NCI-H2227 (cell line): ENCODE data around the gene PLXNA1.

Experiments used
- DNase-seq: peaks from one replicate; lab custom pipeline; 2025; ENCODE audit not compliant: unreplicated experiment; lab: John Stamatoyannopoulos, UW

PLXNA1 gene

DNA sequence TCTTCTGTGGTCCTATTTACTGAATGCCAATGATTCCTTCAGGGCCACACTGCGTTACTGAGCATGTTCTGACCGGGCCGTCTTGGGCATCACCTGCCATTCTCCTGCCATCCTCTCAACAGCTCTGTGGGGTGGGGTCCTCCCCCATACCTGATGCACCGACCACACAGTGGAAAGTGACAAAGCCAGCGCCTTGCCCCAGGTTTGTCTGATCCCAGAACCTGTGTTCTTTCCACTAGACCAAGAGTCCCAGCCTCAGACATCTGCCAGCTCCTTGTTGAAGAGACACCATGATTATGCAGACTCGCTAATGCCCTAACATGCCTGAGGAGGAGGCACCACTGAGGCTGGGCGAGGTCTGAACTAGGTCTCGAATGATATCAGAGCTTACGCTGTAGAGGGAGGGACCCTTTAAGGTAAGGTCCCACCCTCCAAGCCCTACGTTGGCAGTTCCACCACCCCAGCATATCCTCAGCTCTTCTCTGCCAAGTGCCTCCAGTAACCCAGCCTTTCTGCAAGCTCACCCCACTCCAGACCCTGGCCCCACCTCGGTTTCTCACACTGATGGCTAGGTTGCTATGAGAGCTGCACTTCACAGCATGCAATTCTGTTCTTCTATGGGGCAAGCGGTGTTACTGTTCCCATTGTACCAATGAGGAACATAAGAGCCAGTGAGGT is 29.8 kb upstream of the PLXNA1 start:
- DNase-seq, result no peak

DNA sequence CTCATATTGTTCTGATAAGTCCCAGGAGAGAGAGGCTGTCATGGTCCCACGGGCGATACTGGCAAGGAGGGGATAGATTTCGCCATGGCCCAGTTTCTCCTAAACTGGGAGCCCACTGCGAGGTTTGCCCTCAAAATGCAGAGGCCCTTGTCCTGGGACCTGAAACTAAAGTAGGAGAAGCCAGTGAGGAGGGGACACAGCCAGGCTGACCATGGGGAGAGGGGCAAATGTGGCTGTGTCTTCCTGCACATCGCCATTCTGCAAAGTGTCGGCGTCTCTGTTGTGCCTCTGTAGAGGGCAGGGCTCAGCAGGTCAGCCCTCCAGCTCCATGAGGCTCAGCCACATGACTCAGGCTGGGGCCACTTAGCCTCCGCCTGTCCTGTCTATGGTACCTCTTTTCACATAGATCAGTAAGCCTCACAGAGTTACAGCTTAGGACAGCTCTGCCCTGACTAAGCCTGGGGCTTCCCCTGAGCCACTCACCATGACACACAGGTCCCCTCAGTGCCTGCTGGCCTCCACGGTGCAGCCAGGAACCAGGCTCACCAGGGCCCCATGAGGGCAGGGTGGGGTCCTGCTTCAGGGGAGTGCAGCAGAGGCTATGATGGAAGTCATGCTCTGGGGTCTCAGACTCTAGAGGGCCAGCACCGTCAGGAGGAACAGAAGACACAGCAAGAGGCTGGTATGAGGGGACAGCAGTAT is 28.6 kb upstream of the PLXNA1 start:
- DNase-seq, result no peak

DNA sequence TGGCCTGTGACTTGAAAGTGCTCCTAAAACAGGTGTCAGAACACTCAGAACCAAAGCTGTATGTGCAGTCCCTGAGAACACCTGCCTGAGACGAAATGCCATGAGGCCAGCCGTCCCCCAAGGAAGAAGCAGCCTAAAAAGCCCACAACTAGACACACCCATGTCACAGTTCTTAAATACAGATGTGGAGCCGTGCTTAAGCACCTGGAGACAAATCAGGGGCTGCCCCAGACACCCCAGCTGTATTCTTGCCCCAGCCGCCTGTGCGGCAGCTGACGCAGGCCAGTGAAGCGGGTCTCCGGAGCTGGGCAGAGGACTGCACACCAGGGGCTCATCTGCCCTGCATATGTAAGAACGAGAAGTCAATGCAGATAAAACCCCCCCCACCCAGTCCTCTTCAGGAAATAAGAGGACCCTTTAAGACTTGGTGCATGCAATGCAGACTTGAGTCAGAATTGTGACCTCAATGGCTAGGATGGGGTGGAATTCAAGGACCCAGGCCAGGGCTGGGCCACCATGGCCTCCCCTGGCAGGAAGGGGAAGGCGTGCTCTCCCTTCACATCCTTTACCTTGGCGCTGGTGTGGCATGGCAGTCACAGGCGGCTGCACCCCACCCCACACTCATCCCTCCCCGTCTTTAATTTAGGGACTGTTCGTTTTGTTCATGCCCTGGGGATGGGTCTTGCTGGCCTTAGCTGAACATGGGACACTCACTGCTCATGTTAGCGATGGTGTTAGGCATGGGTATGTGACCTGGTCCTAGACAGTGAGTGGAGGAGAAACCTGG is 27.7 kb upstream of the PLXNA1 start:
- no peak for DNase-seq

DNA sequence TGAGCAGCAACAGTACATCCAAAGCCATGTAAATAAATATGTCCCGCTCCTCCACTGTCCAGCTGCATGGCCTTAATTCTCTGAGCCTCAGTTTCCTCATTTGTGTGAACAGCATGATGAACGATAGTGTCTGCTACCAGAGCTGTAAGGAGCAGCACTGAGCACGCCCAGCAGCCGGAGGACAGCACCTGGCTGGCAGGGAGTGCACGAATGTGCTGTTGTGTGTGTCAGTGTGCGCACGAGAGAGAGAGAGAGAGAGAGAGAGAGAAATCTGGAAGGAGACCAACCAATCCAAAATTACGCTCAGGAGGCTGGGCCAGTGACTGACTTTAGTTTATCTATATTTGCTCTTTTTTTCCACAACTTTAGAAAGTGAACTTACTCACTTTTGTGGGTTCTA is 26.6 kb upstream of the PLXNA1 start:
- DNase-seq, result no peak

DNA sequence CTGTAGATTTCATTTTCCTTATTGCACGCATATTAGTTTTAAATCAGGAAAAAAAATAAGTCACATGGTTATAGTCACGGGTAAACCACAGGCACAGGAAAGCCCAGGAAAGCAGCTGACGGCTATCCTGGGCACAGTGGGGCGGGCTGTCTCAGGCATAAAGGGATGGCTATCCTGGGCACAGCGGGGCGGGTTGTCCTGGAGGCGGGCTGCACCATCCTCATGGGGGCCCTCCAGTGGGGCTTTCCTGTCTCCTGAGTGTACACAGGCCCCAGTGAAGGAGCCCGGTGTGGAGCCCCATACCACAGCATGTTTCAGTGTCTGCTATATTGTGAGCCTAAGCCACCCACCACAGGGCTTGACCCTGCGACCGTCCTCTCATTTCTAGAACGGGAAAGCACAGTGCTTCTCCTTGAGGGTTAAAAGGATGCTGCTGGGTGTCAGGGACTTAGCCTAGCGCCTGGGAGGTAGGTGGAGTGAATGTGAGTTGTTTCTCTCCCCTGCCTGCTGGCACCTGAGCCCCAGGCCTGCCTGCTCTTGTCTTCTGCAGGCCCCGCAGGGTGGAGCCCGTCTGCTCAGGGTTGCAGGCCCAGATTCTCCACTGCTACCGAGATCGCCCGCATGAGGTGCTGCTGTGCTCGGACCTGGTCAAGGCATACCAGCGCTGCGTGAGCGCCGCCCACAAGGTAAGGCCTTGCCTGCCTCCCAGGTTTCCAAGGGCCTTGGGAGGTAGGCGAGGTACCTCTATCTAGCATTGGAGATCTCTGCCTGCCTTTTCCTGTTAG is 25.9 kb upstream of the PLXNA1 start:
- DNase-seq, result no peak

DNA sequence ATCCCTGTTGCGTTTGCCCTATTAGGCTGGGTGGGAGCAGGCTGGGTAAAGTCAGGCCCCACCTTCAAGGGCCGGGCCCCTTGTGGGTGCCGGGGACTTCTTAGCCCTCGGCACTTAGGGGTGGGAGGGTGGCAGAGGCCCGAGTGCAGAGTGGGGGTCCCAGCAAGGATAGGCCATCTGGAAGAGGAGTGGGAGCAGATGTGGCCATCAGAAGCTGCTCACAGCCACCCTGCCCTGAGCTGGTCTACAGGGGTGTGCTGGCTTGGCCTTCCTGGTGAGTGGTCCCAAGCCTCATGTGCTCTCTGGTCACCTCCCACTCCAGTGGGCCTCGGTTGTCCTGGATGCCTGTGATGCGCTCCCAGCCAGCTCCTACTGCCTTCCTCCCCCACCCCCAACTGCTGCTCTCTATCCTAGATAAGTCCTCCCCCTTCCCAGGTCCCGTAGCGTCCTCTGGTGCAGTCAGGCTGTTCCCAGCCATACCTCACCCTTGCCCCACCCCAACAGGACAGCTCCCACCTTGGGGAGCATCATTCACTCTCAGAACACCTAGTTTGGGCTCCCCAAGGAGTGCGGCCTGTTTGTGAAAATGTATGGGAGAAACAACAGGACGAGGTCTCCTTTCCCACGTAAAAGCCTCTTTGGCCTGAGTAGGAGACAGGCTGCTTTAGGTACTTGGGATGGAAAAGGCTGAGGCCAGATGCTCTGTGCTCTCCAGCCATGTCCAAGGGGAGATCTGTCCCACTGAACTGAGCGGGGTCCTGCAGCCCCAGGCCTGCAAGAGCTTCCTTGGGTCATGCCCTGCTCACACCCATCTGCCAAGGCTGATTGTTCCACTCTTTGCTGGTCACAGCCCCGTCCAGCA is 24.9 kb upstream of the PLXNA1 start:
- DNase-seq, result no peak

DNA sequence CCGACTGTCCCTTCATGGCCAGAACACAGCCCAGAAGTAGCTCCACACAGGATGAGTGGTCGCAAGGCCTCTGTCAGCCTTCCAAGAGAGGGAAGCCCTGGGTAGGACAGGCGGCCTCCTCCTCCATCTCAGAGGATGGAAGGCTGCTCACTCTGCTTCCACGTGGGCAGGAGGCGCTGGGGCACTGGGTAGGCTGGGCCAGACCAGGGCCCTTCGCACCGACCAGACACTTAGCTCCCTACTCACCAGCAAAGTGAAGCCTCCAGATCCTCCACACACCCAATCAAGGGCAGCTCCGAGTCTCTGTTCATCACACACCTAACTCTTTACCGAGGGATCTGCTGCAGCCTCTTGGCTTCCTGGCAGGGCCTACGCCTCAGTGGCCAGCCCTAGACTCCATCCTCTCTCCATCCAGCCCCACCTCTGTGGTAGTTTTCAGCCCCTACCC is 24.3 kb upstream of the PLXNA1 start:
- no peak for DNase-seq

DNA sequence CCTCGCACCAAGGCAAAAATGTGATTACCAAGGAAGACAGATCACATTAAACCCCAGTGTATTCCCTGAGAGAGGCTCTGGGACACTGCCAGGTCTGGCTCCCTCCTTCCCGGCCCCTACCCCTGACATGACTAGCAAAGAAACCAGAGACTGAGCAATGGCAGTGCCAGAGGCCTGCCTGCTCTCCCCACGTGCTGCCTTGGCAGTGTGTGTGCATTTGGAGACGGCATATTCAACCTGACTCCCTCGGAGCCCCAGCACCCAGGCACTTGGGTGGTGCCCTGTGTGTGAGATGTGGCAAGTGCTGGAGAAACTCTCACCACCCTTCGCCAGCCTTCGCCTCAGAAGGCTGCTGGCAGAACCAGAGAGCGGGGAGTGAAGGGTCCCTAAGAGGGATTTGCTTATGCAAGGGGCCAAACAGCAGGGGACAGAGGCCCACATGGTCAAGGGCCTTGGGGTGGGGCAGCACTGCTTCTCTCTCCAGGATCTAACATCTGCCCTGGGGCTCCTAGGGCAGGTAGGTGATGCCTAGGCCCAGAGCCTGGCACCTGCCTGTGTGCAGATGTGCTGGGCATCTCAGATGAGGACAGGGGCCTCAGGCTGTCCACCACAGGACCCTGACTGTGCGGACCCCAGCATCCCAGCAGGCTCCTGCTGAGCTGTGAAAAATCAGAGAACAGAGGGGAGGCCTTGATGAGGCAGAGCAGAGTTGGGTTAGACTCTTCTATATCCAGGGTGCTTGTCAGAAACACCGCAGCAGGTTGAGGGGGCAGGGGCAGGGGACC is 23.6 kb upstream of the PLXNA1 start:
- no peak for DNase-seq

DNA sequence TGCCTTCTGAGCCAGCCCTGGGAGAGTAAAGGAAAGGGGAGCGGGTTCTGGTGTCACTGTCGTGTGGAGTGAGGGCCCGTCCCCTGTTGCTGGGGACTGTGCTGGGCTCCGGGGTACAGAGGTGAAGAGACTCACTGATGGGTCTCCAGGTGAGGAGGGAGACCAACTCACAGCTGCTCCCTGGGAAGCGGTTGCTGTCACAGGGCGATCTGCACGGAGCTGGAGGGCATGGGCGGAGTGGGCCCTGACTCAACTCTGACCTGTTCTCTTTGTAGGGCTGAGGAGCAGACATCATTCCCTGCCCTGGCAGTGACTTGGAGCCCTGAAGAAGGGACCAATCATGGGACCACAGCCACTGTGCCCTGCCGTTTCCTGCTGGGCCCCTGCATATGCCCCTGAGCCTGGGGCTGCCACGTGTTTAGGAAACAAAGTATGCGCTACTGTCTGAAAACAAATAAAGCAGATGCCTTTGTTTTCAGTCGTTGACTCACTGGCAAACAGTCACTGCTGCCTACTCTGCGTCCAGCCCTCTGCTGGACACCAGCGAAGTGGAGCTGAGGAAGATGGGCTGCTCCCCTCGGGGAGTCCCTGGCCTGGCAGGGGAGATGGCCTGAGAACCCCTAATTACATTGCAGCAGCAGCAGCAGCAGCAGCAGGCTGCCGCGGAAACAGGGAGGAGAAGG is 22.9 kb upstream of the PLXNA1 start:
- peak; percentile 39 for DNase-seq

DNA sequence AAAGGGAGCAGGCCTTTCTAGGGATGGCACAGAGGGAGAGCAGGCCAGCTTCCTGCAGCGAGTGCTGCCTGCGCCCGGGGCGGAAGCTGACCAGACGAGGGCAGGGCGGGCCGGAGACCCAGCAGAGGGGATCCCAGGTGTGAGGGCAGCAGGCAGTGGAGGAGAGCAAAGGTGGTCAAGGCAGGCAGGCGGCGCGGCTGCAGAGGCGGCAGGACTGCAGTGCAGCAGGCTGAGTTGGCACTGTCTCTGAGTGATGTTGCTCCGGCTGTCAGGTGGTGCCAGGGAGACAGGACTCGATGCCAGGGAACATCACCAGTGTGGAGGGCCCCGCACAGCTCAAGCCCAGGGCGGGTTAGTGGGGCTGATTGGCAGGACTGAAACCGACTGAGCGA is 22.3 kb upstream of the PLXNA1 start:
- DNase-seq, result no peak

DNA sequence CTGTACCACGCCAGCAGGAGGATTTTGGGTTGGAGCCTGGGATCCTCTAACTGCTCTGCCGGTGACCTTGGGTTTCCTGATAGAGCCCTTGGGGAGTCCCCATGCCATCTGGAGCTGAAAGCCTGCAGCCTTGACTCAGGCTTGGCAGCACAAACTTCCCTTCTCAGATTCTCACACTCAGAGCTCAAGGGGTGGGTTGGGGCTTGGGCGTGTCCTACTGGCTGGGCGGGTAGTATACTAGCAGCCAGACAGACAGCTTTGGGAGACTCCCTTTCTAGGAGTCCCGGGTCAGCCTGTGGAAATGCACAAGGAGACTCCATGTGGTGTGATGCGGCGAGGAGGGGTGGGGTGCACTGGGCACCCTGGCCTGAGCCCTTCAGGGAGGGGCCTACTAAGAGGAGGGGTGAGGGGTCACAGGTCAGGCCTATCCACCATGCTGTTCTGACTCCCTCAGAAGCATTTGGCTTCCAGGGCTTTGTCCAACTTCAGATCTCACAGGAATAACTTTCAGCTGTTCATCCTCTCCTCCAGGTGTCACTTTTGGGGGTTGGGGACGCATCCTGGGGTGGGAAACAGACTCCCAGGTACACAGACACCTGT is 21.6 kb upstream of the PLXNA1 start:
- no peak for DNase-seq

DNA sequence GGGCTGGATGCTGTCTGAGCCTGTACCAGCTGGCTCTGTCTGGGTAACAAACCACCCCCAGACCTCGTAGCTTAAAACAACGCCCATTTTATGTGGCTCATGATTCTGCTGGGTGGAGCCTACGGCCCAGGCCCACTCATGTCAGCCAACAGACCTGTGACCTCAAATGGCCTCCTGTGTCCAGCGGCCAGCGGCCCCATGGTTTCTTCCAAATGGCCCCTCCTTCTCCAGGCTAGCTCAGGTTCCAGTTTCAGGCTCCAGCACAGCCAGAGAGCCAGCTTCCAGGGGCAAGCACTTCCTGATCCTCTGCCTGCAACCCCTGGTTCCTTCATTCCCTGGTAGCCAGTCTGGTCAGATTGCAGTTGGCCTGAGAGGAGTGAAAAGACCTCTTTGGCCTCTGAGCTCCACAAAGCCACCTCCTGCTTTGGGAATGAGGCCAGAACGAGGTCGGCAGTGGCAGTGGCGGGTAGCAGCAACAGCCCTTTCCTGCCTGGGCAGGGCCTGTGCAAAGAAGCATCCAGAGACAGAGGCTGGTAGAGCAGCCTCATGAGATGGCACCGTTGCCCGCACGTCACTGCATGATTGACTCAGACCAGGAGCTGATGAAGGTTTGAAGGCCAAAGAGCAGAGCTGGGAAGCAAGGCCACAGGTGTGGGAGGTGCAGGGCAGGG is 21.0 kb upstream of the PLXNA1 start:
- no peak for DNase-seq

DNA sequence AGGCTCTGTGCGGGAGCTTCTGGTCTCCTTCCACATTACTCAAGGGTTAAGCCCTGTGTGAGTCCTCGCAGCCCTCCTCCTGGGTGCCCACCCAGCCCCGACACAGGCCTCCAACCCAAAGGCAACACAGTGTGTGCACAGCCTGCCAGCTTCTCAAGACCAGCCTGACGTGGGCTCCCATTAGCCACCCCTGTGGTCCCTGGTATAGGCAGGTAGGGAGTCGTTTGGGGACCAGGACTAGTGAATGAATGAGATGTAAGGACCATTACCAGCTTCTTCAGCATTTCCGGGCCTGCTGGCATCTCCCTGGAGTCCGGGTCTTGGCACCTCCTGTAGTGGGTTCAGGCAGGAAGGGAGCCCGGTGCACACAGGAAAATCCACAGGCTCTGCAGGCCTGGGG is 20.2 kb upstream of the PLXNA1 start:
- DNase-seq, result no peak

DNA sequence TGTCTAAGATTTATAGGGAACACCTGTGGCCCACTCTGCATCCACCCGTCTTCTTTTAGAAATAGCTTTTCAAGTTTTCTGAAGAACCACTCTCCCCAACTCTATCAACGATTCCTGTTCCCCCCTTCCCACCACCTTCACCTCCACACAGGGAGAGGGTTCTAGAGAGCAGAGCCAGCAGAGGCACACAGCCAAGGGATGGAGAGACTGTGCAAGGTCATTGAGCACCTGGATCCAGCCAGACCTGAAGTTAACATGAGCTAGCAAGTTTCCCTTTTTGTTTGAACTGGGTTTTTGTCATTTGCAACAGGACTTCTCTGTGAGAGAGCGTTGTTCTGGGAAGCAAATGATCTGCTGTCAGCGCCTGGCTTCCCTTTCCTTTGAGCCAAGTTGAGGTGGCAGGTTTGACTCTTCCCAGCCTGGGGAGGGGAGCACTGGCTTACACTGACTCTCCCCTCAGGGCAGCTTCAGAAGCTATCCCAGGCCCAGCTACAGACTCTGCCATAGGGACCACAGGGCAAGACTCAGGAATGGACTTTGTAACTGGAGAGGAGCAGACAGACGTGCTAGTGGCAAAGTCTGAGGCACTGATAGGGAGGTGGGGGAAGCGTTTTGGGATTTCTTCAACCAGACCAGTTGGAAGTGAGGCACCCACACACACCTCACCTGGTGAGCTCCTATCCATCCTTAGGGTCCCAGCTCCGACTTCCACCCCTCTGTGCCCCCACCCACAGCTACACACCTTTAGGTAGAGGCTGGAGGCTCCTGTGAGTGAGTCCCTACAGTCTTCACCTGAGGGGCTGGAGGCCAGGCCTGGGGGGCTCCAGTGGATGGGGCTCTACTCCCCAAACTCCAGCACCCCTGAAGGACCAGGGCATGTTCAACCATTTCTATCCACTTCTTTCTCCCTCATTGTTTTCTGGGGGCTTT is 19.4 kb upstream of the PLXNA1 start:
- no peak for DNase-seq

DNA sequence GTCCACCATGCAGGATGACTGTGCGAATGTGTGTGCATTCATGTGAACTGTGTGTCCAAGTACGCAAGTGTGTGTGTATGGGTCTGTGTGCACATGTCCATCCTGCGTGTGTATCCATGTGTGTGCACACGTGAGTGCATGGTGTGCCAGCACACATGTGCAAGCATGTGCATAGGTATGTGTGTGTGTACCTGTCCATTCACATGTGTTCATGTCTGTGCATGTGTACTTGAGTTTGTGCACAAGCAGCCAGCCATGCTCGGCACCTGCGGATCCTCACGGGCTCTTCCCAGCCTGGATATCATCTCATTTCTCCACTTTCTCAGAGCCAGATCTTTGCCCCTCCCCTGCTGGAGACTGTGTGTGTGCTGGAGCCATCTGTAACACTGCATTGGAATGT is 18.7 kb upstream of the PLXNA1 start:
- no peak for DNase-seq

DNA sequence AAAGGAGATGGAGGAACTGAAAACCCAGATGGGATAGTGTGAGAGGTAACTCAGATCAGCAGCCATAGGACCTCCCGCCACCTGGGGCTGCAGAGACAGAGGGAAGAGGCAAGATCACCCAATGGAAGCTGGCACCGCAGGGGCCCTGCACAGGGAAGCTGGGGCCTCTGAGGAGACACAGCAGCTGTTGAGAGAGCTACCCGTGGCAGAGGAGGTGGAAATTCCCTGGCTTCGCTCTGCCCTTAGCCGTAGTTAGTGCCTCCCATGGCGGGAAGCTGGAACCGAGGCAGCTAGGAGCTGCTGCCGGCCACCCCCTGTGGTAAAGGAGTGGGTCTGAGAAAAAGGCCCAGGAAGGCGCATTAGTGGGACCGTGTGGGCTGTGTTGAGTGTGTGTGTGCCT is 18.0 kb upstream of the PLXNA1 start:
- DNase-seq, result no peak

DNA sequence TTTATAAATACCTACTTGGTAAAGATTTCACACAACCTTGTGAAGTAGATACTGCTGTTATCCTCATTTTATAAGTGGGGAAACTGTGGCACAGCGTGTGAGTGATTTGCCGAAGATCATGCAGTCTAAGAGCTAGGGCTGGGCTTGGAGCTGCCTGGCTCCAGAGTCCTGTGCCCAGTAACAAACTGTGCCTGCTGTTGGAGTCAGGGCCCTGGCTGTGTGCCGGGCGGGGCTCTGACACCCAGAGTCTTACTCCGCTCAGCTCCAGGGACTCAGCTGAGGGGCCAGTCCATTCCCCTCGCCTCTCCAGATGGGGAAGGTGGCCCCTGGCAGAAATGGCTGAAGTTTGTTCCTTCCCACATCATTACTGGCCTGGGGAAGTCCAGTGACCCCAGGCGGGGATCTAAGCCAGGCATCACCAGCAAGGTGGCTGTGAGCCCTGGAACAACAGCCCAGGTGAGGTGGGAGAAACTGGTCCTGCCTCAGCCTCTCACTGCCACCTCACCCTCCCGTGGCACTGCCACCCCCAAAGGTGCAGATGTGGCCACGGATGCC is 17.3 kb upstream of the PLXNA1 start:
- DNase-seq, result no peak
